Stomach (tissue), 4 donors: ENCODE data around the gene HSPG2.

ENCODE experiments used
- CTCF ChIP-seq, 7 experiments: fragments of 450-650 bp in 4 of 7; fragments of 200-600 bp in 3 of 7; sonication (generic) in 3 of 7; IDR thresholded peaks; one replicate each; pipeline ENCODE4 v1.5.1; 2016 to 2019; ENCODE audit warnings: antibody characterized with exemption in 7 of 7, control low read depth in 2 of 7, mild to moderate bottlenecking in 1 of 7
- POLR2A ChIP-seq, 4 donors: fragments of 450-650 bp; IDR thresholded peaks; one replicate each; pipeline ENCODE4 v1.6.1; 2016; ENCODE audit warnings: antibody characterized with exemption in 4 of 4, control low read depth in 2 of 4, mild to moderate bottlenecking in 1 of 4, moderate library complexity in 1 of 4

GRCh38 chr1:21818656-21819055, 118.5 kb downstream of the HSPG2 start:
- TF ChIP-seq POLR2A (IDR thresholded peaks at IDR 0.05) (no peak), CTCF (IDR thresholded peaks at IDR 0.05) (no peak)
